HEK293T (cell line): ENCODE results near the gene LRG1.

Source experiments
- ELF4 ChIP-seq: fragments of 450-650 bp; IDR thresholded peaks from 2 replicates; pipeline ENCODE4 v1.6.1; 2017; ENCODE audit warnings: antibody characterized with exemption
- NFRKB ChIP-seq: fragments of 450-650 bp; IDR thresholded peaks from 2 replicates; pipeline ENCODE4 v1.6.1; 2016; ENCODE audit warnings: mild to moderate bottlenecking, moderate library complexity
- SP1 ChIP-seq: fragments of 450-650 bp; IDR thresholded peaks from 2 replicates; pipeline ENCODE4 v1.6.1; 2017
- SUZ12 ChIP-seq: fragments of 450-650 bp; IDR thresholded peaks from 2 replicates; pipeline ENCODE4 v1.6.1; 2016; ENCODE audit warnings: mild to moderate bottlenecking
- TARDBP ChIP-seq: fragments of 450-650 bp; IDR thresholded peaks from 2 replicates; pipeline ENCODE4 v1.6.1; 2016

DNA sequence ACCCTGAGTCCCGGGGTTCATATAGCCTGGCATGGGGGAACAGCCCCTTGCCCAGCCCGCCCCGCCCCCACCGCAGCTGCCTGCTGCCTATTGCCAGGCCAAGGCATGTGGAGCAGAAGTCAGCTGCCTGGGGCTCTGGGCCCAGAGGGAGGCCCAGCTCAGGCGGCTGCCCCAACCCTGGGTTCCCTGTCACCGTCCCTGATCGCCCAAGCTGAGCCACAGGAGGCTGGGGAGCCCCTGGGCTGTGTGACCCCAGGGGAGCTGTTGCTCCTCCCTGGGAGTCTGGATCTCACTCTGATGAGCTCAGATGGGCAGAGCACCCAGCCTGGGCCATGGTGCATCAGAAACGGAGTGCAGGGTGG, 22.9 kb downstream of the LRG1 start:
- TF ChIP-seq SUZ12, result no peak
- TF ChIP-seq SP1, result no peak
- TF ChIP-seq ELF4, result no peak
- TF ChIP-seq TARDBP, result no peak
- no peak for TF ChIP-seq NFRKB
